ENCODE measurements around the gene E4F1.
A peak's percentile ranks its signal among the peaks of the same experiment; 100 is the strongest.

GRCh38 chr16:2214719-2214968 lies 8.7 kb upstream of the E4F1 start, which contains the start of gene PGP:
- peak; percentile 100 for TF ChIP-seq SP1 (IDR thresholded peaks at IDR 0.05; ENCODE audit: low read depth, low read length)
- TF ChIP-seq SIN3A (IDR thresholded peaks at IDR 0.05; ENCODE audit: low read depth, low read length) = no peak
- TF ChIP-seq CTCF (IDR thresholded peaks at IDR 0.05 in 2 of 3, conservative IDR thresholded peaks at IDR 0.05 in 1 of 3; ENCODE audit: control insufficient read depth in 2 of 3, extremely low read depth in 1 of 3, insufficient read depth in 1 of 3, low read depth in 3 of 3, low read length in 3 of 3) = no peak
- TF ChIP-seq POLR2A (IDR thresholded peaks at IDR 0.05; ENCODE audit: low read depth, low read length) = no peak
- no peak for TF ChIP-seq ZNF24 (IDR thresholded peaks at IDR 0.05)
- TF ChIP-seq MXI1 (IDR thresholded peaks at IDR 0.05; ENCODE audit: low read depth, low read length) = no peak
- TF ChIP-seq TBL1XR1 (IDR thresholded peaks at IDR 0.05; ENCODE audit: low read depth, low read length) = no peak
- no peak for TF ChIP-seq CBFB (IDR thresholded peaks at IDR 0.05; ENCODE audit: low read depth)
- no peak for TF ChIP-seq USF2 (IDR thresholded peaks at IDR 0.05; ENCODE audit: borderline replicate concordance, low read depth, low read length)
- TF ChIP-seq MAX (IDR thresholded peaks at IDR 0.05; ENCODE audit: low read depth, low read length) = no peak
- no peak for TF ChIP-seq ZSCAN29 (IDR thresholded peaks at IDR 0.05)
- TF ChIP-seq STAT1 (conservative IDR thresholded peaks at IDR 0.05) = no peak
